Activated CD8-positive, alpha-beta memory T cell treated with anti-CD3 and anti-CD28 coated beads, Interleukin-2, amount 50 U/mL, for 1 hour (primary cell): Measurements from ENCODE around the gene PPM1F.

Experiments
- DNase-seq: peaks from one replicate; pipeline ENCODE4 v3.0.0-alpha.2; 2020; ENCODE audit errors: extremely low read depth

PPM1F gene

GRCh38 chr22:21975854-21976345, 23.3 kb upstream of the PPM1F start:
- no peak for DNase-seq

- DNase-seq: no peak
These were observed 22.6 kb upstream of the PPM1F start for GRCh38 chr22:21975273-21975672.

GRCh38 chr22:21974058-21974649, 21.5 kb upstream of the PPM1F start:
- DNase-seq: no peak

GRCh38 chr22:21972806-21973205, 20.2 kb upstream of the PPM1F start:
- no peak for DNase-seq

- no peak for DNase-seq
These were observed 19.7 kb upstream of the PPM1F start for GRCh38 chr22:21972293-21972779.

GRCh38 chr22:21971858-21972275, 19.2 kb upstream of the PPM1F start:
- DNase-seq: no peak

- DNase-seq: no peak
These were observed 18.4 kb upstream of the PPM1F start for GRCh38 chr22:21970800-21971617.

GRCh38 chr22:21970037-21970799, 17.6 kb upstream of the PPM1F start:
- DNase-seq: no peak

GRCh38 chr22:21968452-21969129, 15.9 kb upstream of the PPM1F start:
- no peak for DNase-seq

GRCh38 chr22:21967693-21968271, 15.1 kb upstream of the PPM1F start:
- DNase-seq: no peak

GRCh38 chr22:21966643-21967516, 14.2 kb upstream of the PPM1F start:
- no peak for DNase-seq

GRCh38 chr22:21965762-21966288, 13.2 kb upstream of the PPM1F start:
- DNase-seq: no peak

- no peak for DNase-seq
These were observed 12.4 kb upstream of the PPM1F start for GRCh38 chr22:21964918-21965484.

- DNase-seq: no peak
These were observed 11.6 kb upstream of the PPM1F start for GRCh38 chr22:21964234-21964633.

GRCh38 chr22:21963790-21964211, 11.2 kb upstream of the PPM1F start:
- no peak for DNase-seq

- DNase-seq: no peak
These were observed 10.6 kb upstream of the PPM1F start for GRCh38 chr22:21963286-21963685.

GRCh38 chr22:21962655-21962949, 10.0 kb upstream of the PPM1F start:
- no peak for DNase-seq

GRCh38 chr22:21961886-21962654, 9.4 kb upstream of the PPM1F start:
- no peak for DNase-seq
